SK-N-SH (cell line): ENCODE results near the gene MAGEA3. TPM values are rescaled to one million over a fixed set of nuclear protein-coding genes. Genes with fewer than 3 reads are reported as not detected.

ENCODE experiments used
- CTCF ChIA-PET: fragments of 300-600, 350-600 bp; formaldehyde crosslinking; extraction: SDS; loops from one replicate; lab custom pipeline; 2021; lab: Yijun Ruan, JAX
- POLR2A ChIA-PET: fragments of 350-600 bp; sonication (Branson Sonifier 250); formaldehyde crosslinking; extraction: SDS; loops from one replicate; lab custom pipeline; 2020; ENCODE audit warnings: antibody characterized with exemption, inconsistent platforms; lab: Yijun Ruan, JAX
- DNase-seq: peaks from one replicate; pipeline ENCODE4 v3.0.0; 2012
- H2AFZ ChIP-seq: fragments of 200-600 bp; sonication (generic); 2 replicates; pipeline ENCODE4 v1.8.1; 2016; ENCODE audit warnings: antibody characterized with exemption, mild to moderate bottlenecking, low read depth
- H3F3A ChIP-seq: fragments of 200-600 bp; sonication (generic); replicated peaks from 2 replicates; pipeline ENCODE3; 2016; ENCODE audit warnings: antibody characterized with exemption, mild to moderate bottlenecking; ENCODE audit not compliant: insufficient read depth
- H3K27ac ChIP-seq, 2 experiments: fragments of 200-500 bp in 1 of 2; fragments of 200-600 bp in 1 of 2; sonication (Bioruptor generic) in 1 of 2; sonication (generic), shearing (Covaris generic) in 1 of 2; 2 replicates each; pipeline versions ENCODE4 v1.5.1 to v1.6.1; 2014 to 2016; ENCODE audit warnings: low read depth in 2 of 2, inconsistent platforms in 1 of 2, low read length in 1 of 2, mild to moderate bottlenecking in 1 of 2, mixed read lengths in 1 of 2
- H3K27me3 ChIP-seq: fragments of 200-600 bp; sonication (generic), shearing (Covaris generic); 2 replicates; pipeline ENCODE4 v1.6.1; 2016; ENCODE audit warnings: mixed run types; ENCODE audit not compliant: insufficient read depth
- H3K36me3 ChIP-seq, 2 experiments: fragments of 200-500 bp in 1 of 2; fragments of 200-600 bp in 1 of 2; sonication (Bioruptor generic) in 1 of 2; sonication (generic) in 1 of 2; replicated peaks in 1 of 2; 2 replicates each; pipeline versions ENCODE3 to v1.5.1; 2014 to 2016; ENCODE audit warnings: low read length in 1 of 2, mild to moderate bottlenecking in 1 of 2; ENCODE audit not compliant: insufficient read depth in 2 of 2, control insufficient read depth in 1 of 2
- H3K4me1 ChIP-seq, 2 experiments: fragments of 200-500 bp in 1 of 2; fragments of 200-600 bp in 1 of 2; sonication (Bioruptor generic) in 1 of 2; sonication (generic), shearing (Covaris generic) in 1 of 2; 2 replicates each; pipeline versions ENCODE4 v1.5.1 to v1.6.1; 2014 to 2016; ENCODE audit warnings: low read depth in 1 of 2, low read length in 1 of 2, mixed run types in 1 of 2; ENCODE audit not compliant: insufficient read depth in 2 of 2, control insufficient read depth in 1 of 2
- H3K4me2 ChIP-seq: fragments of 200-600 bp; sonication (generic), shearing (Covaris generic); 2 replicates; pipeline ENCODE4 v1.6.1; 2017; ENCODE audit warnings: mixed run types
- H3K4me3 ChIP-seq, 2 experiments: fragments of 200-500 bp in 1 of 2; fragments of 200-600 bp in 1 of 2; sonication (Bioruptor generic) in 1 of 2; sonication (generic), shearing (Covaris generic) in 1 of 2; 2 replicates each; pipeline versions ENCODE4 v1.5.1 to v1.8.1; 2014 to 2016; ENCODE audit warnings: low read depth in 2 of 2, inconsistent platforms in 1 of 2, low read length in 1 of 2, mild to moderate bottlenecking in 1 of 2, mixed read lengths in 1 of 2, moderate library complexity in 1 of 2
- H3K79me2 ChIP-seq: fragments of 200-600 bp; sonication (generic); 2 replicates; pipeline ENCODE4 v1.8.1; 2017; ENCODE audit warnings: mild to moderate bottlenecking; ENCODE audit not compliant: insufficient read depth
- H3K9ac ChIP-seq: fragments of 200-600 bp; sonication (generic); 2 replicates; pipeline ENCODE4 v1.6.1; 2017; ENCODE audit warnings: mixed run types
- H3K9me2 ChIP-seq: fragments of 200-600 bp; sonication (generic); 2 replicates; pipeline ENCODE4 v1.6.1; 2017; ENCODE audit warnings: mixed run types
- H3K9me3 ChIP-seq: fragments of 200-600 bp; sonication (generic); 2 replicates; pipeline ENCODE4 v1.6.1; 2017; ENCODE audit warnings: mixed run types, mild to moderate bottlenecking, moderate library complexity
- H4K20me1 ChIP-seq: fragments of 200-600 bp; sonication (generic); 2 replicates; pipeline ENCODE4 v1.6.1; 2017; ENCODE audit warnings: mild to moderate bottlenecking, mixed run types; ENCODE audit not compliant: insufficient read depth
- CTCF ChIP-seq: fragments of 200-600 bp; sonication (generic); IDR thresholded peaks from 2 replicates; pipeline ENCODE4 v1.6.1; 2017; ENCODE audit warnings: antibody characterized with exemption, mild to moderate bottlenecking, moderate library complexity
- EP300 ChIP-seq, 2 experiments: IDR thresholded peaks; 2 replicates each; pipeline versions ENCODE4 v1.4.0 to v1.6.1; 2012; ENCODE audit warnings: borderline replicate concordance in 1 of 2, low read depth in 1 of 2, low read length in 1 of 2
- FOXJ3 ChIP-seq: sonication (generic); formaldehyde crosslinking; IDR thresholded peaks from 2 replicates; pipeline ENCODE4 v1.5.1; 2020; ENCODE audit warnings: mild to moderate bottlenecking, missing genetic modification reagents
- FOXM1 ChIP-seq: IDR thresholded peaks from 2 replicates; pipeline ENCODE4 v1.4.0; 2012; ENCODE audit warnings: low read depth, mild to moderate bottlenecking
- GABPA ChIP-seq: IDR thresholded peaks from 2 replicates; pipeline ENCODE4 v1.4.0; 2012; ENCODE audit warnings: low read depth, mild to moderate bottlenecking
- IRF3 ChIP-seq: fragments of 150-350 bp; IDR thresholded peaks from 2 replicates; pipeline ENCODE4 v1.6.1; 2016; ENCODE audit warnings: mild to moderate bottlenecking, low read depth, low read length
- NFIC ChIP-seq: IDR thresholded peaks from 2 replicates; pipeline ENCODE4 v1.4.0; 2012; ENCODE audit warnings: borderline replicate concordance
- NRF1 ChIP-seq: IDR thresholded peaks from 2 replicates; pipeline ENCODE4 v1.6.1; 2012; ENCODE audit warnings: low read depth, mild to moderate bottlenecking, low read length
- PBX3 ChIP-seq: IDR thresholded peaks from 2 replicates; pipeline ENCODE4; 2012
- SIN3A ChIP-seq: IDR thresholded peaks from 2 replicates; pipeline ENCODE4 v1.6.1; 2012; ENCODE audit warnings: low read depth, mild to moderate bottlenecking, low read length, moderate library complexity, borderline replicate concordance
- TEAD4 ChIP-seq: IDR thresholded peaks from 2 replicates; pipeline ENCODE4 v1.4.0; 2012; ENCODE audit warnings: mild to moderate bottlenecking, borderline replicate concordance; ENCODE audit not compliant: insufficient read depth
- USF1 ChIP-seq: IDR thresholded peaks from 2 replicates; pipeline ENCODE4 v1.4.0; 2012; ENCODE audit warnings: low read depth, borderline replicate concordance
- ZBTB33 ChIP-seq: IDR thresholded peaks from 2 replicates; pipeline ENCODE4 v1.4.0; 2012; ENCODE audit warnings: low read depth, borderline replicate concordance
- WGBS: methylation state at CpG from one replicate; pipeline ENCODE4 v1.1.6; 2017; ENCODE audit warnings: low lambda C conversion rate; 5-methylcytosine and 5-hydroxymethylcytosine counted together
- polyA plus RNA-seq, 3 experiments: library from polyadenylated mRNA; depleted of rRNA; stranded (reverse); fragments of >200 nt; gene quantifications; 2 replicates each; pipeline ENCODE4 v1.2.3, GENCODE V29; 2012

Gene MAGEA3
- polyA plus RNA-seq, 1 of the 3 experiments (the other 2 are of a cell fraction): 84.2 TPM

- Histone ChIP-seq H3K79me2 (no peaks in the 10 kb centered on the region), H3K27ac (no peak overlapping the region), H3K27me3 (no peaks in the 10 kb centered on the region), H2AFZ (no peak overlapping the region), H3K9me2 (no peaks in the 10 kb centered on the region), H3K4me3 (no peak overlapping the region), H3F3A (no peaks in the 10 kb centered on the region), H3K4me1 (no peaks in the 10 kb centered on the region), H3K9me3 (no peaks in the 10 kb centered on the region), H4K20me1 (no peaks in the 10 kb centered on the region), H3K4me2 (no peak overlapping the region), H3K9ac (no peak overlapping the region), H3K36me3 (no peaks in the 10 kb centered on the region)
- TF ChIP-seq FOXJ3: no peak
- no peak for TF ChIP-seq NFIC
- no peak for TF ChIP-seq IRF3
- TF ChIP-seq TEAD4: no peak
- TF ChIP-seq EP300 (IDR thresholded peaks at IDR 0.05; ENCODE audit: borderline replicate concordance in 1 of 2, low read depth in 1 of 2, low read length in 1 of 2): no peak
- no peak for TF ChIP-seq ZBTB33
- TF ChIP-seq NRF1: no peak
- no peak for TF ChIP-seq USF1
- TF ChIP-seq CTCF: no peak
- no peak for TF ChIP-seq GABPA
- no peak for TF ChIP-seq SIN3A
- no peak for TF ChIP-seq FOXM1
- no peak for TF ChIP-seq PBX3
- DNase-seq: no peak
- ChIA-PET POLR2A (no interaction called here), CTCF (interaction anchor here (1.0 to 6.4 kb wide), 3 partner anchors 14 to 24 kb away, joined by 4 to 45 read pairs (median 21); no protein-coding TSS in a partner anchor)
- WGBS: 57% methylated on average over 4 of the region's 4 CpGs
Observed at GRCh38 chrX:152656087-152656486, 42.5 kb upstream of the MAGEA3 start.
